COR-L47 (cell line): ENCODE measurements around the gene MSLN.
"Not testable (repeated sequence)": the region's sequence is repeated elsewhere in the genome, so short reads cannot be mapped to it uniquely, and the experiment has no call there.

Experiments used
- DNase-seq: peaks from one replicate; lab custom pipeline; 2025; lab: John Stamatoyannopoulos, UW

The MSLN gene

DNA sequence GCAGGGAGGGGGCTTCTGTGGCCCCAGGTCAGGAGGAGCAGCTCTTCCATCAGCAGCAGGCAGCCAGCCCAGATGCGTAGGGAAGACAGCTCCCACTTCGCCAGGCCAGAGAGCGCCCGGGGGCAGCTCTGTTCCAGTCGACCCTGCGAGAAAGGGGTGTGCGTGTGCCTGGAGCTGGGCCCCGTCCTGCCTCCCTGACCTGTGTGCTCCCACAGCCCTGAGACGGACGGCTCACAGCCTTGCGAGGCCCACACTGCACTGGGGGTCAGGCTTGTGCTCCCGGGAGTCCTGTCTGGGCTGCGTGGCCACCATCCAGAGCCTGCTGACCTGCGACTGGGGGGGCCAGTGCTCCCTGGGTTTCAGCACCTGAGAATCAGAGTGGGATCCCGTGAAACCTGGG, 469 bp upstream of the MSLN start:
- DNase-seq, result no peak

- DNase-seq, result no peak
Observed at GRCh38 chr16:761625-762513, 1.3 kb downstream of the MSLN start.

- DNase-seq, result no peak
Observed at GRCh38 chr16:762595-763268, 2.2 kb downstream of the MSLN start.

- DNase-seq, result no peak
Observed at GRCh38 chr16:763369-764183, 3.0 kb downstream of the MSLN start.

DNA sequence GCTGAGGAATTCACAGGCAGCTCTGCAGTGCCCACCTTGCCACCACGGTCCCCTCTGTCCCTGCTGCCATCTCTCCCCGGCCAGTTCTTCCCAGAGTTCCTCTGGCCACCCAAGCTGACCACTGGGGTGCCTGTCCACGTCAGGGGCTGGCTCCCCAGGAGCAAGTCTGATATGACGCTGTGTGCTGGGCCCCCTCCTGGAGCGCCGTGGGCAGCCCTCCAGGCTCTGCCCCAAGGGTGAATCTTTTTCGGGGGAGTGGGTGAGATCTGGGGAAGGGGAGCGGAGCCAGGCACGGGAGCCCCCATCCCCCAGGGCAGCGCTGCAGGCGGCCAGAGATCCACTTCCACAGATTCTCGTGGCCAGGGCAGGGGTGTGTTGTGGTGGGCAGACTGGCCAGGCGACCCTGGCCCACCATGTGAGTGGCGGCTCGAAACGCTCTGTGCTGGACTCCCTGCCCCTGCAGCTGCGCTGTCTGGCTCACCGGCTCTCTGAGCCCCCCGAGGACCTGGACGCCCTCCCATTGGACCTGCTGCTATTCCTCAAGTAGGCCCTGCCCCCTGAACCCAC, 3.7 kb downstream of the MSLN start:
- no peak for DNase-seq

GRCh38 chr16:764848-765487, 4.4 kb downstream of the MSLN start:
- DNase-seq, result no peak

- DNase-seq, result no peak
Observed at GRCh38 chr16:765488-765865, 4.9 kb downstream of the MSLN start.

- DNase-seq, result no peak
Observed at GRCh38 chr16:766008-766819, 5.7 kb downstream of the MSLN start.

GRCh38 chr16:766820-767640, 6.5 kb downstream of the MSLN start:
- DNase-seq, result no peak

GRCh38 chr16:767743-768235, 7.3 kb downstream of the MSLN start:
- DNase-seq, result no peak

- no peak for DNase-seq
Observed at GRCh38 chr16:768428-768827, 7.9 kb downstream of the MSLN start.

DNA sequence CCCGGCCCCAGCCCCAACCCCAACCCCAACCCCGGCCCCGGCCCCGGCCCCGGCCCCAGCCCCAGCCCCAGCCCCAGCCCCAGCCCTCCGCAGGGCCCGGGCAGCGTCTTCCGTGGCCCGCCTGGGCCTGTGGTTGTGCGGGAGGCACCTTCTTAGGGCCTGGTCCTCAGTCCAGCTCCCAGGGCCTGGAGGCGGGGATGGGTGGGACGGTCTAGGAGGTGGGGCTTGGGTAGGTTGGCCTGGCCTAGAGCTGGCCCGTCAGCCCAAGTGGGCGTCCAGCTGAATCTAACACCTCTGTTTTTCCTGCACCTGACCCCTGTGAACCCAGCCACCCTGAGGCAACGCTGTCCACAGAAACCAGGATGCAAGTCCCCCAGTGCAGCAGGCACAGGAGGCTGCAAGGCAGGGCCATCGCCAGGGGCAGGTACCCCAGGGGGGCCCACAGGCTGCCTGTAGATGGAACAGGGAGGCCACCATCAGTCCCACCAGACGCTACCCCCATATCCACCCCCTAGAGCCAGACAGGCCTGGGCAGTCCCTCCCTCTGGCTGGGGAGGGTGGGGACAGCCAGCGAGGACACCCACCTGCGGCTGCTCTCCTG, 8.8 kb downstream of the MSLN start:
- DNase-seq, result no peak

GRCh38 chr16:769934-770333, 9.4 kb downstream of the MSLN start:
- DNase-seq, result no peak

DNA sequence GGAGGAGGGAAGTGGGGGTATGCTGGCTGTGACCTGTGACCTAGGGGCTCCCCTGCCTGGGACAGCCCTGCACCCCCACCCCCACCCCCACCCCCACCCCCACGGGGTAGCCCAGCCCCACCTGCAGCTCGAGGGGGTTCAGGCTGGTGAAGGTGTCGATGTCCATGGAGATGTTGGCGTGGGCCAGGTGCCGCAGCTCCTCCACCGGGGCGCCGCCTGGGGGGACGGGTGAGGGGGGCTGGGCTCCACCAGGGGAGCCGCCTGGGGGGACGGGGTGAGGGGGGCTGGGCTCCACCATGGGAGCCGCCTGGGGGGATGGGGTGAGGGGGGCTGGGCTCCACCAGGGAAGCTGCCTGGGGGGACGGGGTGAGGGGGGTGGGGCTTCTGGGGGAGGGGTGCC, 9.9 kb downstream of the MSLN start:
- DNase-seq, result no peak

DNA sequence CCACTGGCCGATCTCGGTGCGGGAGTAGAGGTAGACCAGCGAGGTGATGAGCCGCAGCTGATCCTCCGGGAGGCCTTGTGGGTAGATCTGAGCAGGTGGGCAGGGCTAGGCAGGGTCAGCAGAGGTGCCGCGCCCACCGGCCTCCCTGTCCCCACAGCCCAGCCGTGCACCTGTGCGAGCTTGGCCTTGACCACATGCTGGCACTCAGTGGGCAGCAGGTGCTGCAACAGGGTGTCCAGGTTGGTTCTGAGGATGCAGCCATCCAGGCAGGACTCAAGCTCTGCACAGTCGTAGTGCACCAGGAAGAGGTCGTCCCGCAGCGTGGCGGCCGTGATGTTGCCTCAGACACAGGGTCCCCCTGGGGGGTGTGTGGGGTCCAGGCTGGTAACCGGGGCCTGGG, 12.4 kb downstream of the MSLN start:
- no peak for DNase-seq

DNA sequence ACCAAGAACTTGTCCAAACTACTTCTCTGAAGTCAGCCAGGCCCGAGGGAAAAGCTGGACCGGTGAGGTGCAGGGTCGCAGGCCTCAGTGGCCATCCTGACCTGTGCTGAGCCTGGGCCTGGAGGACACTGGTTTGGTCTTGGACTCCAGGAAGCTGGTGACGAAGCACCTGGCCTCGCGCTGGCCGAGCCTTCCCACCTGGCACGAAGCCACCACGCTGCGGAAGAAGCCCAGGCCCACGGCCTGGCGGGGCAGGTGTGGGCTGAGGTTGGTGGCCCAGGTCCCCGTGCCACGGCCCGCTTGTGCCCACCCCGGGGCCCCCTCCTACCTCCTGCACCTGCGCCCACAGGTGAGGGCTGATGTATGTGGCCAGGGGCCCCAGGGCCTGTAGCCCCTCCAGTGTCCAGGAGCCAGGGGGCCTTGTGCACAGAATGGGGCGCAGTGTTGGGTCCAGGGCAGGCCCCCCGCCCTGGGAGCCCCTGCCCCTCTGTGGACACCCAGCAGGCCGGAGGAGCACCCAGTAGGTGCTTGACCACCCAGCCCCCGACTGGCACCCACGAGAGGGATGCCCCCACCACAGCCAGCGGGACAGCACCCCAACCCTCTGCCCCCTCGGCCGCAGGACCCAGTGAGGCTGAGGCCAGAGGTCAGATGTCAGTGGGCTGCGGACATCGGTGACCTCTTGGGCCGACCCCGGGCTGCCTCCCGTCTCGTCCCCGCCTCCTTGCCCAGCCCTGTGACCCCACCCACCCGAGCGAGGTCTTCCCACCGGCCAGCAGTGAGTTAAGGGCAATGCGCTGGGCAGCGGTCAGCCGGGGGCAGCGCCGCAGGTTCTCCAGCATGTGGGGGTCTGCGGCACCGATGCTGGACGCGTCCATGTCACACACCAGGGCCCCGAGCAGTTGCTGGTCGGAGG, 13.8 kb downstream of the MSLN start:
- no peak for DNase-seq

DNA sequence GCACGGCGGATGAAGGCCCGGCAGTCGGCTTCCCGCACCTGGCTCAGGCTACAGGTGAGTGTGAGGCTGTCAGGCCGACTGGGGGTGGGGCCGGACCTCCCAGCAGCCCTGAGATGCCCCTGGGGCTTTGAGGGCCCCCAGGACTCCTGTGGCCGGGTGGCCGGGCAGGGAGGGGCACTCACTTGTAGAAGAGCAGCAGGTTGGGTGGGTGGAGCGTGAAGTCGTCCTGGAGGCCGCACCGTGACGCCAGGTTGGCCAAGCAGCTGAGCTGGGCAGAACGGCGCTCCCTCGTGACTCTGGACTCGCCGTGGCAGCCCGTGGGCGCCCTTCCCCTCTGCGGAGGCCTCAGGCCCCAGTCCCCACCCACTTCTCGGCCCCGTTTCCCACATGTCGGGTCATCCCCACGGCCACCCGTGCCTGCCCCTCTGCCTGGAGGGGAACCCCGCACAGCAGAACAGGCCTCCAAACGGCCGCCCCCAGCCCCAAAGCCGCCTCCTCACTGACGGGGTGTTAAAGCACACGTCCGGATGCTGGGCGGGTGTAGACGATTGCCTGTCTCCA, 14.8 kb downstream of the MSLN start:
- no peak for DNase-seq

GRCh38 chr16:776298-776697, 15.8 kb downstream of the MSLN start:
- DNase-seq, result not testable (repeated sequence)
